Activated naive CD4-positive, alpha-beta T cell treated with Interleukin-2 at 50 U/mL for 16 hours (primary cell): ENCODE data around the gene CEP41.

Experiments used
- DNase-seq: peaks from one replicate; pipeline ENCODE4 v3.0.0-alpha.2; 2020

The CEP41 gene

GRCh38 chr7:130440527-130441365, at the start of gene CEP41:
Gene CEP41 (minus strand): TSS chr7:130441016. CDS start chr7:130440966, 50 bp downstream.
- peak; percentile 92 for DNase-seq

- DNase-seq = no peak
Measured at GRCh38 chr7:130490311-130490791, 49.5 kb upstream of the CEP41 start.

- no peak for DNase-seq
Measured at GRCh38 chr7:130489140-130489983, 48.5 kb upstream of the CEP41 start.

- no peak for DNase-seq
Measured at GRCh38 chr7:130488392-130489139, 47.8 kb upstream of the CEP41 start.

GRCh38 chr7:130486954-130487436, 46.2 kb upstream of the CEP41 start:
- DNase-seq = no peak

GRCh38 chr7:130486114-130486953, 45.5 kb upstream of the CEP41 start:
- DNase-seq = peak; percentile 63

- DNase-seq = no peak
Measured at GRCh38 chr7:130485734-130486113, 44.9 kb upstream of the CEP41 start.

- no peak for DNase-seq
Measured at GRCh38 chr7:130483031-130483430, 42.2 kb upstream of the CEP41 start.

GRCh38 chr7:130481898-130482297, 41.1 kb upstream of the CEP41 start:
- DNase-seq = no peak

- no peak for DNase-seq
Measured at GRCh38 chr7:130479716-130480400, 39.0 kb upstream of the CEP41 start.

GRCh38 chr7:130478991-130479390, 38.2 kb upstream of the CEP41 start:
- DNase-seq = no peak

- no peak for DNase-seq
Measured at GRCh38 chr7:130476297-130477150, 35.7 kb upstream of the CEP41 start.

- DNase-seq = no peak
Measured at GRCh38 chr7:130475776-130476175, 35.0 kb upstream of the CEP41 start.

GRCh38 chr7:130473876-130474275, 33.1 kb upstream of the CEP41 start:
- no peak for DNase-seq

GRCh38 chr7:130473289-130473688, 32.5 kb upstream of the CEP41 start:
- DNase-seq = no peak

- no peak for DNase-seq
Measured at GRCh38 chr7:130471974-130472373, 31.2 kb upstream of the CEP41 start.

GRCh38 chr7:130468612-130469011, 27.8 kb upstream of the CEP41 start:
- DNase-seq = no peak

GRCh38 chr7:130463553-130464434, 23.0 kb upstream of the CEP41 start:
- no peak for DNase-seq

GRCh38 chr7:130461272-130461671, 20.5 kb upstream of the CEP41 start:
- no peak for DNase-seq
